ENCODE results near the gene STK11IP.

Gene STK11IP

DNA sequence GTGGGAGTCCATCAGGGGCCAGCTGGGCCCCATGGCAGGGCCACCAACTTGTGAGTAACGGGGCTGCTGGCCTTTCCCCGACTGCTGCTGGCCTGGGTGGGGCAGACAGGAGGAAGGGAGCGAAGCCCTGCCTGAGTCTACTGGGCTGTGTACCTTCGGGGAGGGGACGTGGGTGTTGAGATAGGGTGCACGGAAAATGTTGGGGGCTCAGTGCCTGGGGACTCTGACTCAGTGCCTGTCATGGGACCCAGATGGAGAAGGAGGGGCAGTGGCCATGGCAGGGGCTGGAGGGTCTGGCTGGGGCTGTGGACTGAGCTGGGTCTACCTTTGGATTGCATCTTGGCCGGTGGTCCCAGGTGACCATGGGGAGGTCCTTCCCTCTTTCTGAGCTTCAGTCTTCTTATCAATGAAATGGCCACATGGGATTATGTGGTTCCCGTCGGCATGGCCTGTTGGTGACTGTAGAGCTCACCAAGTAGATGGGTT is 33.8 kb downstream of the STK11IP start:
- in situ Hi-C loops (cut with MboI; ENCODE audit: low sequenced_read_pairs), result no loop called here

DNA sequence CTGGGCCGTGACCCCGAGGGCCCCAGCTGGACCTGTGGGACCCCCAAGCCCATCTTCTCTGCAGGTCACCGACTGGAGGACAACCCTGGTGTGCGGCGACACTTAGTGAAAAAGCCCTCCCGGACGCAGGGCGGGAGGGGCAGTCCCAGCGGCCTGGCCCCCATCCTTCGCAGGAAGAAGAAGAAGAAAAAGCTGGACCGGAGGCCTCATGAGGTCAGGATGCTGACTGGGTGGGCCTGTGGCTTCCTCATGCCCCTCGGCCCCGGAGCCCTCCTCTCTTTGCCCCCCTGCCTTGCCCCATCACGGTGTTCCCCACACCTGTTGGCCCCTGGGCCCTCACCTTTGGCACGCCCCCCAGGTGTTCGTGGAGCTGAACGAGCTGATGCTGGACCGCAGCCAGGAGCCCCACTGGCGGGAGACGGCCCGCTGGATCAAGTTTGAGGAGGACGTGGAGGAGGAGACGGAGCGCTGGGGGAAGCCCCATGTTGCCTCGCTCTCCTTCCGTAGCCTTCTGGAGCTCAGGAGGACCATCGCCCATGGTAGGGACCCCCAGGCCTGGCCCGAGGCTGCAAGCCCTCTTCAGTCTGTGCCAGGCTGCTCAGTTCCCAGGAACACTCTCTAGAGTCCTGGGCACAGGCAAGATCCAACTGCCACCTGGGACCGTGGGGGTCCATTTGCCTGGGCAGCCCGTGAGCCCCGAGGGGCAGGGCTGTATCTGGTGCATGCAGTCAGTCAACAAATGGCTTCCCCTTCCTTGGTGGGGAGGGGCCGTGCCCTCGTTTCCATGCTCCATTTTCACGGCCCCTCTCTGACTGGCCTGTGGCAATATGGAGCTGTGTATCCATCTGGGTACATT is 34.5 kb downstream of the STK11IP start:
- in situ Hi-C loops (cut with MboI; ENCODE audit: low sequenced_read_pairs), result no loop called here

DNA sequence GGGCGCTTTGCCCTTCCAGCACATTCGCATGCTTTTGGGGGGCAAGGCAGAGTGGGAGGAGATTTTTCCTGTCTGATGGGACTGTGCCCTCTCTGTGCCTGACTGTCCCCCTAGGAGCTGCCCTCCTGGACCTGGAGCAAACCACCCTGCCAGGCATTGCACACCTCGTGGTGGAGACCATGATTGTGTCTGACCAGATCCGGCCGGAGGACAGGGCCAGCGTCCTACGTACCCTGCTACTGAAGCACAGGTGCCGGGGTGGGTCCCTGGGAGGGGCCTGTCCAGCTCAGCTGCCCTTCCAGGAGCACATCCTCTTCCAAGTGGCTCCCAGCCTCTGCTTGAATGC is 35.1 kb downstream of the STK11IP start:
- in situ Hi-C loops (cut with MboI; ENCODE audit: low sequenced_read_pairs), result no loop called here

DNA sequence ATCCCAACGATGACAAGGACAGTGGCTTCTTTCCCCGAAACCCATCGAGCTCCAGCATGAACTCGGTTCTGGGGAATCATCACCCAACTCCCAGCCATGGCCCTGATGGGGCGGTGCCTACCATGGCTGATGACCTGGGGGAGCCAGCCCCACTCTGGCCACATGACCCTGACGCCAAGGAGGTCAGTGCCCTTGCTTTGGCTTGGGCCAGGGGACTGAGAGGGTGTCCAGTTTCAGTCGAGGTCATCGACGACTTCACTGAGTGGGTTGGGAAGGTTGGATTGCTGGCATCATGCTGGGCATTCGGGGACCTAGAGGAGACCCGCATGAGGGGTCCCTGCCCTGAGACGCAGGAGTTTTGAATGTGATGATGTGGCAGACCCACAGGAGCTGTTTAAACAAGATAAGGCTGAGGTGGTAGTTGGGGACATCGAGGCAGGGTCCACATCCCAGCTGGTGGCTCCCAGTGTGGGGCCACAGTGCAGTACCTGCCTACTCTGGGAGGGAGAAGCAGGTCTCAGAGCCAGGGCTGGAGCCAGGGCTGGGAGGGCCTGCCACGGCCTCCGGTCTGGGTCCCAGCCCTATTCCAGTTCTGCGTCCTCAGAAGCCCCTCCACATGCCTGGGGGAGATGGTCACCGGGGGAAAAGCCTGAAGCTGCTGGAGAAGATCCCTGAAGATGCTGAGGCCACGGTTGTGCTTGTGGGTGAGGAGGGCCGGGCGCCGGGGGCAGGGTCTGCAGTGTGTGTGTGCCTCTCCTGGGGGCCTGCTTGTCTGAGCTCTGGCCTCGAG is 35.8 kb downstream of the STK11IP start:
- in situ Hi-C loops (cut with MboI; ENCODE audit: low sequenced_read_pairs), result no loop called here

DNA sequence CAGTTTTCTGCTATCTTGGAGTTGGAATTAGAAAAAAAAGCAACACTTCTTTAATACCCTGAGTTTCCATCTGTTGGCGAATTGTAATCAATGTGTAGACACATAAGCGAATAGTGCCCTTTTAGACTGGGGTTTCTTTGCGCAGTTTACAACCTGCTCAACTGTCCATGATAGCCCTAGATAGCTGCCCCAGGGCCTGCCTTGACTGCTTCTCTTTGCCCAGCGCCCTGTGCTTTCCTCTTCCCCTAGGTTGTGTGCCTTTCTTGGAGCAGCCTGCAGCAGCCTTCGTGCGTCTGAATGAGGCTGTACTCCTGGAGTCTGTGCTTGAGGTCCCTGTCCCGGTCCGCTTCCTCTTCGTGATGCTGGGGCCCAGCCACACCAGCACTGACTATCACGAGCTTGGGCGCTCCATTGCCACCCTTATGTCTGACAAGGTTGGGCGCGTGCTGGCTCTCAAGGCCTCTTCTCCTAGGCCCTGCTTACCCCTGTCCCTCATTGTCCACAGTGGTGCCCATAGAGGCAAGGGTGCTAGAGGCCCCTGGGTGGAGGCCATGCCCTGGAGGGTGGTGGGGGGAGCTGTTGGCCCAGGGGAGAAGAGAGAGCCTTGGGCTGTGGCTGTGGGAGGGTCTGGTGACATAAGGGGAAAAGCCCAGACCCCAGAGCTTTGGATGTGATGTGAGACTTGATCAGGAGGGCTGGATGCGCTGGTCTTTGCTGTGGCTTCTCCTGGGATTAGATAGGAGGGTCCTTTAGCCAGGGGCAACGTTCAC is 36.7 kb downstream of the STK11IP start:
- in situ Hi-C loops (cut with MboI; ENCODE audit: low sequenced_read_pairs), result no loop called here

DNA sequence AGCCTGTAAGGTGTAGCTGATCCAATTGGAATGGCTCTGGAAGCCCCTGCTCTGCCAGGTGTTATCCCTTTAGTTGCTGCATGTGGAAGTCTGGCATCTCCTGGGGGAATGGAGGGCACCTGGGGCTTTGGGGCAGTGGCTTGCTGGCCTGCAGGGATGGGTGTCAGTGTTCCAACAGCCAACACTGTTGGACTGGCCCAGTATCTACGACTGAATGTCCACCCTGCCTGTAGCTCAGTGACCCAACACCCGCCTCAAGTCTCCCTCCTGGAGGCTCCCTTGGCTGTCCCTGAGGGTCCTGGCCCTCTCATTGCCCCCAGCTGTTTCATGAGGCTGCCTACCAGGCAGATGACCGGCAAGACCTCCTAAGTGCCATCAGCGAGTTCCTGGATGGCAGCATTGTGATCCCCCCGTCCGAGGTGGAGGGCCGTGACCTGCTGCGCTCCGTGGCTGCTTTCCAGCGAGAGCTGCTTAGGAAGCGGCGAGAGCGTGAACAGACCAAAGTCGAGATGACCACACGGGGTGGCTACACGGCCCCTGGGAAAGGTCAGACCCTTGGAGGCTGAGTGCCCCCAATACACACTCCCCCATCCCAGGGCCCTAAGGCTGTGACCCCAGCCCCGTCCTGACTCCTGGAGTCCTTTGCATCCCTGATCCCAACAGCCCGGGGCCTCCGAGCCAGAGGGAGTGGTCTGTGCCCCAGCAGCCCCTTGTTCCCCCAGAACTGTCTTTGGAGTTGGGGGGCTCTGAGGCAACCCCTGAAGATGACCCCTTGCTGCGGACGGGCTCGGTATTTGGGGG is 37.5 kb downstream of the STK11IP start:
- in situ Hi-C loops (cut with MboI; ENCODE audit: low sequenced_read_pairs), result no loop called here

DNA sequence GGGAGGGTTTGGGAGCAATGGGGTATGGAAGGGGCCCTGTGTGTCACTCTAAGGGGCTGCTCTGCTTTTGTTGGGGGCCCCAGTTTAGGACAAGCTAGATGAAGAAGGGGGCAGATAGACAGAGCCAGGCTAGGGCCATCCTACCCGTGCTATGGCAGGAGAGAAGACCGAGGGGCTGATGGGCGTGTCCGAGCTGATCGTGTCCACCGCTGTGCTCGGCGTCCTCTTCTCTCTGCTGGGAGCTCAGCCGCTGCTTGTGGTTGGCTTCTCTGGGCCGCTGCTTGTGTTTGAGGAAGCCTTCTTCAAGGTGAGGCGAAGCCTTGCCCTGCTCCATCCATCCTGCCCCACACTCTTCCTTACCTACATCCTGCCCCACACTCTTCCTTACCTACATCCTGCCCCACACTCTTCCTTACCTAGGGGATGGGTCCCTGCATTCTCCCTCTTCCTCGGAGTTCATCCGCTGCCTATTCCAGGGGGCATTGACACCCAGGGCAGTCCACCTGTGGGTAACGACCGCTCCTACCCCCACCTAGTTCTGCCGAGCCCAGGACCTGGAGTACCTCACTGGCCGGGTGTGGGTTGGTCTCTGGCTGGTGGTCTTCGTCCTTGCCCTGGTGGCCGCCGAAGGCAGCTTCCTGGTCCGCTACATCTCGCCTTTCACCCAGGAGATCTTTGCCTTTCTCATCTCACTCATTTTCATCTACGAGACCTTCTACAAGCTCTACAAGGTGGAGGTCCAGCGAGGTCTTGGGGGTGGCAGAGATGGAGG is 38.7 kb downstream of the STK11IP start:
- in situ Hi-C loops (cut with MboI; ENCODE audit: low sequenced_read_pairs), result no loop called here

DNA sequence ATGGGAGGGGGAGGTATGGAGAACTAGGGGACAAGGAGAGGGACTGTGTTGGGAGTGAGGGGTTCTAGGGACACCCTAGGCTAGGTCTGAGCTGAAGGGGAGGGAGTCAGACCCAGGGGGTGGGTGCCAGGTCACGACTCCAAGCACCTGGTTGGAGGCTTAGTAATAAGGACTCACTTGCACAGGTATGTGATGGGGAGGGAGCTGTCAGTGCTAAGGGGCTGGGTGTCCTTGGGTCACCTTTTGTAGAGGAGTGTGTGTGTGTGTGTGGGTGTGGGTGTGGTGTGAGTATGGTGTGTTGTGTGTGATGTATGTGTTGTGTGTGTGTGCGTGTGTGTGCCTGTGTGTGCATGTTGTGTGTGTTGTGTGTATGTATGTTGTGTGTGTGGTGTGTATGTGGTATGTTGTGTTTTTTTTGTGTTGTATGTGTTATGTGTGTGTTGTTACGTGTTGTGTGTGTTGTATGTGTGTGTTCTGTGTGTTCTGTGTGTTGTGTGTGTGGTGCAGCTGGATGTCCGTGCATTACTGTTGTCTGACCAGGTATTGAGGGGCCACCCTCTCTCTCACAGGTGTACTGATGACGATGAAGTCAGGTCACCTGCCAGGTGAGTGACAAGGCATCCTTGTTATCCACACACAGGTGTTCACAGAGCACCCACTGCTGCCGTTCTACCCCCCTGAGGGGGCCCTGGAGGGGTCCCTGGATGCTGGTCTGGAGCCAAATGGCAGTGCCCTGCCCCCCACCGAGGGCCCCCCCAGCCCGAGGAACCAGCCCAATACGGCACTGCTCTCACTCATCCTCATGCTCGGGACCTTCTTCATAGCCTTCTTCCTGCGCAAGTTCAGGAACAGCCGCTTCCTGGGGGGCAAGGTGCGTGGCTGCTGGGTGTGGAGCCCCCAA is 39.5 kb downstream of the STK11IP start:
- in situ Hi-C loops (cut with MboI; ENCODE audit: low sequenced_read_pairs), result no loop called here

DNA sequence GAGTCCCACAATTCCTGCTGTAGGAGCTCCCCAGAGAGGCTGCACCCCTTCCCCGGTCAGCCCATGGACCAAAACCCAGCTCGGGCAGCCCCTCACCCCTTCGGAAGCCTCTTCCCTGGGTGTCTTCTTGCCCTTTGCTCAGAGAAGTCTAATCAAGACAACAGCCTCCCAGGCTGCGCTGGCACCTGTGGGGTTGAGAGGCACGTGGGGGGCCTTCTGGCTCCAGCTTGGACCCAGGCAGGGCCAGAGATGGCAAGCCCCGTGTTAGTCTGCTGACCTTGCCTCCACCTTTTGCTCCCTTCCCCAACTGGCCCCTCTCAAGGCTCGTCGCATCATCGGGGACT is 40.2 kb downstream of the STK11IP start:
- in situ Hi-C loops (cut with MboI; ENCODE audit: low sequenced_read_pairs), result no loop called here

DNA sequence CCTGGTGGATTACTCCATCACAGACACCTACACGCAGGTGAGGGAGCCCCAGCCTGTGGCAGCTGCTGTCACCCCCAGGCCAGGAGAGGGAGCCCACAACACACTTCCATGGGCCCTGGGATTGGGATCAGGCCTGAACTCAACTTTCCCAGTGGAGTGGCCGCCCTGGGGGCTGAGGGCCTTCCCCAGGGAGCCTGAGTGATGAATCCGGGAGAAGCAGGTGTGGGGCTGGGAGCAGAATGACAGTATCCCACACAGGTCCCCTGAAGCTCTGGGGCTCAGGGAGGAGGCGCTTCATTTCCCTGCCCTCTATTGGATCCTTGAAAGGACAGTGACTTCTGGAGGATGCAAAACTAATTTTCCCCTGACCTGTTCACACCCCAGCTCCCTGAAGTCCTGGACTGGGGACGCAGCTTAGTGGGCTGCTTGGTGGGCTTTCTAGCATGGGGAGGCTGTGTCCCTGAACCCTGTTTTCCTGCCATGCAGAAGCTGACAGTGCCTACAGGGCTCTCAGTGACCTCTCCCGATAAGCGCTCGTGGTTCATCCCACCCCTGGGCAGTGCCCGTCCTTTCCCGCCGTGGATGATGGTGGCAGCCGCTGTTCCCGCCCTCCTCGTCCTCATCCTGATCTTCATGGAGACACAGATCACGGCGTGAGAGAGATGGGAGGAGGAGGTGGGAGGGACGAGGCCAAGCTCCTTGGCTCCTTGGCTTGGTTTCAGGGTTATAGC is 40.7 kb downstream of the STK11IP start:
- in situ Hi-C loops (cut with MboI; ENCODE audit: low sequenced_read_pairs), result no loop called here

DNA sequence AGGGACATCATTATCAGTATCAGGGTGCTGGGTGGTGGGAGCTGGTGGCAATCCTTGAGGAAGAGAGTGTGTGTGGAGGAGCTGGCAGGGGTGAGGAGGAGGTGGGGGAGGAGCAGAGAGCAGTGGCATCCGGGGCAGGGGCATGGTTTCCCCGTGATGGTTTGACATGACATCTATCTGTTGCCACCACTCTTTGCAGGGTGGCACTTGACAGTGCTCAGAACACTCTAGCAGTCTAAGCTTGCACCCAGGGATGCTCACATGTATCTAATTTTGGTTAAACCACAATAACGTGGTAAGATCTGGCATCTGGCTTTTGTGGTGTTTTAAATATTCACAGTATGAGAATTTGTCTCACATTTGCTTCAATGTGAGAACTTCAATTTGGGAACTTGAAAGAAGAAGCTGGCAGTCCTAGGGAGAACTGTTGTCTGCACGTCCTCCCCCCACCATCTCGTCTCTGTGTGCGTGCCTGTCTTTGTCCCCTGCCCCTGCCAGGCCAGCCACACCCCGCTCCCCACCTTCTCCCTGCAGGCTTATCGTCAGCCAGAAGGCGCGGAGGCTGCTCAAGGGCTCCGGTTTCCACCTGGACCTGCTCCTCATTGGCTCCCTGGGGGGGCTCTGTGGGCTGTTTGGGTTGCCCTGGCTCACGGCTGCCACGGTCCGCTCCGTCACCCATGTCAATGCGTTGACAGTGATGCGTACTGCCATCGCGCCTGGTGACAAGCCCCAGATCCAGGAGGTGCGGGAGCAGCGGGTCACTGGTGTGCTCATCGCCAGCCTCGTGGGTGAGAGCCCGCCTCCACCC is 41.5 kb downstream of the STK11IP start:
- in situ Hi-C loops (cut with MboI; ENCODE audit: low sequenced_read_pairs), result no loop called here

DNA sequence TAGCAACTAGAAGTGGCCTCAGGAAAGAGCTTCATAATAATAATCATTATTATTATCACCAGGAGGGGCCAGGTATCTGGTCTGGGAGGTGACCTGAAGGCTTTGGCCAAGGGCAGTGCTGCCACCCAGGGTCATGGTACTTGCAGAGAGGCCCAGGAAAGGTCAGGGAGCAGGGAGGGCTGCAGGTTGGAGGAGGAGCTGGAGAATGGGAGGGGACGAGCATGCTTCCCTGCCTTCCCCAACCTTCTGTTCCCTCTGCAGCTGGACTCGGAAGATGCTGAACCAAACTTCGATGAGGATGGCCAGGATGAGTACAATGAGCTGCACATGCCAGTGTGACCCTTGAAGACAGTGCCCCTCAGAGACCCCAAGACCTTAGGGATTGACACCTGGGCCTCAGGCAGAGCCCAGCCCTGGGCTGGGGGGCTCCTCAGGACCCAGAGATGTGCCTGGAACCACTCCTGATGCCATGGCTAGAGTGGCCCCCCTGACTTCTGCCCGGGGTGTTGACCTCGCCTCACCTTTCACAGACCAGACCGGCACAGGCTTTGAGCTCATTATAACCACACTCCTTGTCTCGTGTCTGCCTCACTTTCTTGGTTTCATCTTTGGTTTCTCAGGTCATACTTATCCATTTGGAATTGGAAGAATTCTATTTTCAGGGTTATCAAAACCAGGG is 43.9 kb downstream of the STK11IP start:
- in situ Hi-C loops (cut with MboI; ENCODE audit: low sequenced_read_pairs), result no loop called here

DNA sequence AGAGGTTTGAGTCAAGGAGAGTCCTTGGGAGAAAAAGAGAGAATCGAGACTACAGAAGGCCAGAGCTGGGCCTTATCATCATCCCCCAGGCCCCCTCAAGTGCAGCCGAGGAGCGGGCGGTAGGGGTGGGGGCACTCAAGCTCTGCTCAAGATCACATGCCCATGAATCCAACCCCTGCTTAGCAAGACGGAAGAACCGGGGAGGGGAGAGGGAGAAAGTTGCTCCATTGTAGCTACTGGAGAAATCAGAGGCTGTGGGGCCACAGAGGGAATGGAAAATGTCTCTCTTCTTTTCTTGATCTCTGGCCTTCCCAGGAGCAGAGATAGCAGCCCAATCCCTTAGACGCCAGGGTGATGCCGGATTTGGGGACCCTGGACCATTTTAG is 44.4 kb downstream of the STK11IP start:
- in situ Hi-C loops (cut with MboI; ENCODE audit: low sequenced_read_pairs), result no loop called here

DNA sequence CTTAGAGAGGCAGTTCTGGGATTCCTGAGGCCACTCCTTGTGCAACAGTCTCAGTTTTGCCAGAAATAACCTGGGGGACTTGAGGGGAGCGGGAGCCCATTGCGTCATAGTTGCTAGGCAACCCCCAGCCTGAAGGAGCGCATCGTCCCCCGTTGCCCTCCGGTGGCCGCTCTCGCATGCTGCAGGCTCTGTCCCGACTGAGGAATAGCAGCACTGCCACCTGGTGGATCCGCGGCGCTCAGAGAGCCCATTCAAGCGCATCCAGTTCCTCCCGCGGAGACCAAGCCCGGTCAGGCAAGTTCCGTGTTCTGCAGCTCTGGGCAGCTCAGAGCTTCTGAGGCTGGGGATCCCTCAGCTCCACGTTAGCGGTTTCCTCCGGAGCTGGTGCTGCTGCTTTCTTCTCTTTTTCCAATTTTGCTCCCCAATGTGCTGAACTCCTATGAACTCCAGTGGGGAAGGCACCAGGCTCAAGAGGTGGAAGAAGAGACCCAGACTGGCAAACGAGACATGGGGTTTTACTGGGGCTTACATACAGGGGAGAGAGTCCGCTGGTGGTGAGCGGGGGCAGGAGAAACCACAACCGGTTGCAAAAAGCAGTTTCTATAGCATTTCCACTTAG is 44.9 kb downstream of the STK11IP start:
- in situ Hi-C loops (cut with MboI; ENCODE audit: low sequenced_read_pairs), result no loop called here

DNA sequence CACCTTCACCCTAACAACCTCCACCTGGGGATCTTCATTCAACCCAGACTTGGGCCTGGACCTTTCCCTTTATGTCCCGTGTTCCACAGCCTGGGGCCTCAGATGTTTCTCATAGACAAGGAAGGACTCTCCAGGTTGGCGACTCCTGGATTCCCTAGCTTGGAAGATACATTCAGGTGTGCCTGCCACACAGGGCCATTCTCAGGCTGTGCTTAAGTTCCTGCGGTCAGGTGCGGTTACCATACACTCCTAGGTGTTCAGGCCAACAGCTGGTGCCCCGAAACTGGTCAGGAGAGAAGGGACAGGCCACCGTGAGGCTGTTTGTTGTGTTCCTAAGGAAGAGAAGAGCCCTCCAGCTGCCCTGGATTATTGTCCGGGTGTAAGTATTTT is 45.4 kb downstream of the STK11IP start:
- in situ Hi-C loops (cut with MboI; ENCODE audit: low sequenced_read_pairs), result no loop called here

DNA sequence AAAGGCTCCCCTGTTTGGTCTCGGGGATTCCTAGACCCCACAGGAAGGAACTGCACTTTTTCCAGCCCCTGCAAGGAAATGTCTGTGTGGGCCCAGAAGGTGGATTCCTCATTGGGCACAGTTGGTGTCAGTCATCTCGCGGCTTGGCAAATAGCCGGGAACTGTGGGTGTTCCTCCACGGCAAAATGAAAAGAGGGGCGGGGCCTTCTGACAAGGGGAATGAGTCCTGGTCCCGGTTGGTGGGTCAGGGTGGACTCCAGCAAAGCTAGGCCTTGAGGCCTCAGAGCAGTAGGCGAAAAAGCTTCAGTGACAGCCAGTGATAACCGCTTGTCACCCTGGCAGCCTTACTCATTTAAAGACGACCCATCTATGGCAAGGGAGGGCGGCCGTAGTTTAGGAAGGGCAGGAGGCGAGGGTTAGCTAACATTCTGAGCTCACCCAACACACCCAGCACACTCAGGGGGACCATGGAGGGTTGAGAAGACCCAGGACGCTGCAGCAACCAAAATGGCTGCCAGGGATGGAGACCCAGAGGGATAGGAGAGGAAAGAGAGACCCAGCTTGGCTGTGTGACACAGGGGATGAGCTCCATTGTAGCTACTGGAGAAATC is 46.2 kb downstream of the STK11IP start:
- in situ Hi-C loops (cut with MboI; ENCODE audit: low sequenced_read_pairs), result no loop called here

All from hTERT RPE-1 (cell line).